Calu3 (cell line): ENCODE data around the gene SSR2. TPM values are rescaled to one million over a fixed set of nuclear protein-coding genes. Genes with fewer than 3 reads are reported as not detected.

Experiments
- BruUV-seq: library from RNA; stranded (reverse); fragments of 400-500 nt; replicated peaks from 2 replicates; lab custom pipeline; 2021; lab: Mats Ljungman, UMichigan
- CTCF ChIA-PET: fragments of 300-600 bp; sonication (Branson Sonifier 250); formaldehyde crosslinking; loops from one replicate; lab custom pipeline; 2022; ENCODE audit warnings: antibody characterized with exemption; lab: Charles Lee
- DNase-seq: peaks from one replicate; pipeline ENCODE4 v3.0.0; 2022
- H3K27ac Mint-ChIP-seq: one replicate; pipeline ENCODE4 v1.8.0; 2022; ENCODE audit warnings: mixed read lengths; ENCODE audit not compliant: unreplicated experiment
- H3K27me3 Mint-ChIP-seq: one replicate; pipeline ENCODE4 v1.8.0; 2022; ENCODE audit warnings: mixed read lengths; ENCODE audit not compliant: unreplicated experiment
- H3K36me3 Mint-ChIP-seq: one replicate; pipeline ENCODE4 v1.8.0; 2022; ENCODE audit warnings: mild to moderate bottlenecking, moderate library complexity, mixed read lengths; ENCODE audit not compliant: insufficient read depth, unreplicated experiment
- H3K4me1 Mint-ChIP-seq: one replicate; pipeline ENCODE4 v1.8.0; 2022; ENCODE audit warnings: mild to moderate bottlenecking, low read depth, mixed read lengths; ENCODE audit not compliant: unreplicated experiment
- H3K4me3 Mint-ChIP-seq: one replicate; pipeline ENCODE4 v1.8.0; 2022; ENCODE audit warnings: mild to moderate bottlenecking, low read depth, moderate library complexity, mixed read lengths; ENCODE audit not compliant: unreplicated experiment
- H3K9me3 Mint-ChIP-seq: one replicate; pipeline ENCODE4 v1.8.0; 2022; ENCODE audit warnings: low read depth, mixed read lengths; ENCODE audit not compliant: unreplicated experiment
- CTCF ChIP-seq: fragments of 200-600 bp; IDR thresholded peaks from one replicate; pipeline ENCODE4 v1.8.0; 2022; ENCODE audit warnings: antibody characterized with exemption; ENCODE audit not compliant: unreplicated experiment
- intact Hi-C: fragments of 100-400 bp; cut with micrococcal nuclease; formaldehyde crosslinking; loops from one replicate; pipeline ENCODE4 v1.10.0; 2022; ENCODE audit not compliant: unreplicated experiment
- total RNA-seq: library from RNA; stranded (reverse); gene quantifications from 2 replicates; pipeline ENCODE4 v1.2.3, GENCODE V29; 2022

The SSR2 gene
- total RNA-seq, 1 experiment from 2014 or later, result 246 TPM

- Mint-ChIP-seq H3K4me1 (peaks cover 33% of the 10 kb centered on the region), H3K27me3 (no peaks in the 10 kb centered on the region), H3K4me3 (peak overlapping the region; percentile 99), H3K36me3 (peaks cover 70% of the 10 kb centered on the region), H3K27ac (peak overlapping the region; percentile 75), H3K9me3 (no peaks in the 10 kb centered on the region)
- no TSS peak for BruUV-seq
- TF ChIP-seq CTCF, result peak; percentile 43
- DNase-seq, result peak; percentile 81
- intact Hi-C loops, result no loop called here
- CTCF ChIA-PET, result interaction anchor here (0.6 to 2.4 kb wide), 8 partner anchors 9 to 226 kb away, joined by 3 to 10 read pairs (median 3); no protein-coding TSS in a partner anchor
These were observed 32.4 kb upstream of the SSR2 start for GRCh38 chr1:156052862-156053767.

GRCh38 chr1:156051011-156051725 is 30.4 kb upstream of the SSR2 start:
- no peaks in the 10 kb centered on the region for H3K9me3 Mint-ChIP-seq
- no peak for DNase-seq
- no peak for TF ChIP-seq CTCF
- no peak overlapping the region for H3K27ac Mint-ChIP-seq
- H3K4me1 Mint-ChIP-seq, result peaks cover 28% of the 10 kb centered on the region
- H3K4me3 Mint-ChIP-seq, result no peak overlapping the region
- no TSS peak for BruUV-seq
- peaks cover 74% of the 10 kb centered on the region for H3K36me3 Mint-ChIP-seq
- CTCF ChIA-PET, result interaction anchor here (0.5 to 1.1 kb wide), 3 partner anchors 15 to 639 kb away, joined by 3 to 4 read pairs (median 3); no protein-coding TSS in a partner anchor
- intact Hi-C loops, result no loop called here
- no peaks in the 10 kb centered on the region for H3K27me3 Mint-ChIP-seq

- no peak for TF ChIP-seq CTCF
- intact Hi-C loops, result no loop called here
- CTCF ChIA-PET, result no interaction called here
- DNase-seq, result no peak
- Mint-ChIP-seq H3K9me3 (no peaks in the 10 kb centered on the region), H3K27me3 (no peaks in the 10 kb centered on the region), H3K4me3 (no peak overlapping the region), H3K4me1 (peaks cover 20% of the 10 kb centered on the region), H3K27ac (no peak overlapping the region), H3K36me3 (peaks cover 69% of the 10 kb centered on the region)
- no TSS peak for BruUV-seq
These were observed 29.6 kb upstream of the SSR2 start for GRCh38 chr1:156050376-156050775.

GRCh38 chr1:156048663-156049258 is 28.0 kb upstream of the SSR2 start:
- intact Hi-C loops, result no loop called here

More at GRCh38 chr1:156048663-156049258, 28.0 kb upstream of the SSR2 start:
- Mint-ChIP-seq H3K27ac (no peak overlapping the region), H3K27me3 (no peaks in the 10 kb centered on the region), H3K4me1 (peaks cover 19% of the 10 kb centered on the region), H3K9me3 (no peaks in the 10 kb centered on the region), H3K4me3 (no peak overlapping the region), H3K36me3 (peaks cover 55% of the 10 kb centered on the region)
- CTCF ChIA-PET, result no interaction called here
- no peak for TF ChIP-seq CTCF
- DNase-seq, result no peak
- no TSS peak for BruUV-seq
